Heart left ventricle (tissue), 16 donors: ENCODE measurements around the gene FOXR1. TPM values are rescaled to one million over a fixed set of nuclear protein-coding genes. Genes with fewer than 3 reads are reported as not detected.
"Not testable (repeated sequence)": the region's sequence is repeated elsewhere in the genome, so short reads cannot be mapped to it uniquely, and the experiment has no call there.

Source experiments
- ATAC-seq, 4 donors: fragments of 200-7000 bp; cut with Tn5 transposase; one replicate each; pipeline ENCODE4 v1.9.1; 2020 to 2022; ENCODE audit warnings: moderate library complexity in 4 of 4, mild to moderate bottlenecking in 3 of 4, moderate number of reproducible peaks in 1 of 4
- DNase-seq, 5 donors: peaks; one replicate each; pipeline ENCODE4 v3.0.0-alpha.2; 2020
- H3K27ac ChIP-seq, 12 donors: fragments of 200-600 bp; sonication (generic) in 4 of 12; one replicate each; pipeline versions ENCODE4 v1.5.0 to v1.8.0; 2016 to 2022; ENCODE audit warnings: mild to moderate bottlenecking in 2 of 12
- H3K27me3 ChIP-seq, 9 donors: fragments of 200-600 bp; sonication (generic) in 2 of 9; one replicate each; pipeline versions ENCODE4 v1.5.1 to v1.8.0; 2016 to 2022; ENCODE audit warnings: mild to moderate bottlenecking in 3 of 9
- H3K36me3 ChIP-seq, 9 donors: fragments of 200-600 bp; sonication (generic) in 2 of 9; one replicate each; pipeline versions ENCODE4 v1.5.0 to v1.8.0; 2018 to 2022; ENCODE audit warnings: mild to moderate bottlenecking in 2 of 9
- H3K4me1 ChIP-seq, 12 donors: fragments of 200-600 bp; sonication (generic) in 4 of 12; one replicate each; pipeline versions ENCODE4 v1.5.0 to v1.8.0; 2016 to 2022; ENCODE audit warnings: mild to moderate bottlenecking in 3 of 12
- H3K4me3 ChIP-seq, 12 donors: fragments of 200-600 bp; sonication (generic) in 4 of 12; one replicate each; pipeline versions ENCODE4 v1.5.0 to v1.8.0; 2017 to 2022; ENCODE audit warnings: mild to moderate bottlenecking in 9 of 12, moderate library complexity in 4 of 12
- H3K9me3 ChIP-seq, 12 donors: fragments of 200-600 bp; sonication (generic) in 4 of 12; one replicate each; pipeline versions ENCODE4 v1.5.0 to v1.8.0; 2016 to 2022; ENCODE audit warnings: mild to moderate bottlenecking in 1 of 12
- POLR2A ChIP-seq, 2 donors: fragments of 450-650 bp; IDR thresholded peaks; one replicate each; pipeline ENCODE4 v1.6.1; 2017; ENCODE audit warnings: antibody characterized with exemption in 2 of 2, mild to moderate bottlenecking in 2 of 2, moderate library complexity in 2 of 2
- WGBS, 4 donors: extraction: QIAGEN DNeasy Blood & Tissue Kit in 2 of 4; methylation state at CpG; one replicate each; pipeline versions ENCODE4 v1.1.5 to v1.1.7; 2013 to 2018; 5-methylcytosine and 5-hydroxymethylcytosine counted together
- intact Hi-C, 10 donors: fragments of 100-400 bp; cut with DNase I; formaldehyde crosslinking; loops; one replicate each; pipeline versions ENCODE4 v1.11.1 to v1.14.2; 2022
- polyA plus RNA-seq, 2 donors: library from polyadenylated mRNA; stranded (reverse); fragments of 200-250 nt; gene quantifications; one replicate each; pipeline ENCODE4 v1.2.3, GENCODE V29; 2013
- total RNA-seq, 9 donors: library from RNA; depleted of rRNA in 2 of 9; stranded (reverse); fragments of >200 nt in 2 of 9; fragmentation: NEBNext Ultra II Directional in 3 of 9; extraction: Animal tissue kit (Norgen Biotek cat#: 25700) in 3 of 9; gene quantifications; one replicate each; pipeline versions ENCODE4 v1.1.0 to v1.2.4, GENCODE V29; 2016 to 2023
- TF ChIP-seq, protein P1 (sequence below), 12 donors: fragments of 200-600 bp; sonication (generic) in 4 of 12; IDR thresholded peaks; one replicate each; pipeline versions ENCODE4 v1.5.0 to v1.8.0; 2018 to 2022; ENCODE audit warnings: antibody characterized with exemption in 12 of 12, mild to moderate bottlenecking in 5 of 12
- donor health status: ischemic (EF 13 %, LVEDD 7.1; RV severe dilation, severe dysfunction).
- donor health status: healthy with polysubstance abuse.
- donor health status: DM: no; HTN: yes; CAD: no.
- donor health status: DM: no; HTN: no; CAD: no.
- donor health status: ischemic (EF 25% LVEDD 6.9; RV normal size, moderate dysfunction).
- donor health status: ischemic (EF 25% LVEDD 5.7; RV mildly dilated, moderate dysfunction).
- donor health status: healthy.
- donor health status: DM: yes; HTN: yes; CAD: no.
- donor health status: ischemic (EF 35%, LVEDD 5.7; RV mildly dilated, moderate dysfunction).
- donor health status: nonischemic (EF 11% LVEDD 7.7; RV severe dilation, severe dysfunction).
- donor health status: DM: yes; HTN: yes; CAD: no.
- donor health status: PGD.
- donor health status: ischemic (EF 29% LVEDD 5.4; RV normal size, mild dysfunction).
- donor health status: nonischemic (EF 23%, LVEDD 6.1; RV moderate dilation, normal function).

The FOXR1 gene
- total and polyA plus RNA-seq, 11 donors: not detected

DNA sequence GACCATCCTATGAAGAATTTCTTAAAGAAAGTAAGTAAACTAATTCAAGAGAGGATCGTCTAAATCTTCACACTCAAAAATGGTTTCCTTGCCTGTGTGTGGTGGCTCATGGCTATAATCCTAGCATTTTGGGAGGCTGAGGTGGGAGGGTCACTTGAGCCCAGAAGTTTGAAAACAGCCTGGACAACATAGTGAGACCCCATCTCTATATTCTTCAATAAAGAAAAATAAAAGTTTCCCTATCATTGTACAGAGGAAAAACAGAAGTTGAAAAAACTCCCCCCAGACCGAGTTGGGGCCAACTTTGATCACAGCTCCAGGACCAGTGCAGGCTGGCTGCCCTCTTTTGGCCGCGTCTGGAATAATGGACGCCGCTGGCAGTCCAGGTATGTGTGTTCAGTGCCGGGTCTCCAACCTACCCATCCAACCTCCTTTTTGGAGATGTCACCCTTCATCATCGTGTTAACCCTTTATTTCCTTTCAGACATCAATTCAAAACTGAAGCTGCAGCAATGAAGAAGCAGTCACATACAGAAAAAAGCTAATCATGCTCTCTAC lies 43.6 kb downstream of the FOXR1 start:
- ATAC-seq (no peak), DNase-seq (no peak)
- Histone ChIP-seq H3K27me3 (no peaks in the 10 kb centered on the region), H3K9me3 (no peaks in the 10 kb centered on the region), H3K4me1 (peaks cover 7 to 36% (median 26%) of the 10 kb centered on the region in 12 donors), H3K36me3 (peaks cover 0 to 70% (median 67%) of the 10 kb centered on the region in 9 donors), H3K27ac (no peak overlapping the region), H3K4me3 (no peak overlapping the region)
- 59 to 69% (median 68%) methylated on average over 8 of the region's 8 CpGs for WGBS, 4 donors
- TF ChIP-seq POLR2A (IDR thresholded peaks at IDR 0.05): no peak
- TF ChIP-seq, protein P1, sequence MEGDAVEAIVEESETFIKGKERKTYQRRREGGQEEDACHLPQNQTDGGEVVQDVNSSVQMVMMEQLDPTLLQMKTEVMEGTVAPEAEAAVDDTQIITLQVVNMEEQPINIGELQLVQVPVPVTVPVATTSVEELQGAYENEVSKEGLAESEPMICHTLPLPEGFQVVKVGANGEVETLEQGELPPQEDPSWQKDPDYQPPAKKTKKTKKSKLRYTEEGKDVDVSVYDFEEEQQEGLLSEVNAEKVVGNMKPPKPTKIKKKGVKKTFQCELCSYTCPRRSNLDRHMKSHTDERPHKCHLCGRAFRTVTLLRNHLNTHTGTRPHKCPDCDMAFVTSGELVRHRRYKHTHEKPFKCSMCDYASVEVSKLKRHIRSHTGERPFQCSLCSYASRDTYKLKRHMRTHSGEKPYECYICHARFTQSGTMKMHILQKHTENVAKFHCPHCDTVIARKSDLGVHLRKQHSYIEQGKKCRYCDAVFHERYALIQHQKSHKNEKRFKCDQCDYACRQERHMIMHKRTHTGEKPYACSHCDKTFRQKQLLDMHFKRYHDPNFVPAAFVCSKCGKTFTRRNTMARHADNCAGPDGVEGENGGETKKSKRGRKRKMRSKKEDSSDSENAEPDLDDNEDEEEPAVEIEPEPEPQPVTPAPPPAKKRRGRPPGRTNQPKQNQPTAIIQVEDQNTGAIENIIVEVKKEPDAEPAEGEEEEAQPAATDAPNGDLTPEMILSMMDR (IDR thresholded peaks at IDR 0.05): peak in 1 of 12 donors; percentile 19
- intact Hi-C loops: no loop called here

DNA sequence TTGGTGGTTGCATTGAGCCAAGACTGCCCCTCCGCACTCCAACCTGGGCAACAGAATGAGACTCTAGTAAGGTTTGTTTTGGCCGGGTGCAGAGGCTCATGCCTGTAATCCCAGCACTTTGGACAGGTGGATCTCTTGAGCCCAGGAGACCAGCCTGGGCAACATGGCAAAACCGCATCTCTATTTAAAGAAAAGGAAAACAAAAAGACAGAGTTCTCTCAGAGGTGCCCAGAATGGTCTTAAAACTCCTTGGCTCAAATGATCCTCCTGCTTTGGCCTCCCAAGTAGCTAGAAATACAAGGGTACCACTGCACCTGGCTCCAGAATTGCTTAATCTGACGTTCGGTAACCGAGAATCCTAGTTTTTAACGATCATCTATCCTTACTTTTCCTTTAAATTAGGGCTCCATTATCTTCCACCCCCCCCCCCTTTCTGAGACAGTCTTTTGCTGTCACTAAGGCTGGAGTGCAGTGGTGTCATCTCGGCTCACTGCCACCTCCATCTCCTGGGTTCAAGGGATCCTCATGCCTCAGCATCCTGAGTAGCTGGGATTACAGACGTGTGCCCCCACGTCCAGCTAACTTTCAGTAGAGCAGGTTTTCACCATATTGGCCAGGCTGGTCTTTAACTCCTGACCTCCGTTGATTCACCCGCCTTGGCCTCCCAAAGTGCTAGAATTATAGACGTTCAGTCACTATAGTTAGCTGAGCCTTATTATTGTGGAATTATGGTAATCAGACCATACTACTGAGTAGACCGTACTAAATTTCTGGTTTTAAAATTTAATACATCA lies 44.9 kb downstream of the FOXR1 start:
- ATAC-seq (no peak), DNase-seq (no peak)
- TF ChIP-seq, protein P1 (IDR thresholded peaks at IDR 0.05): no peak
- no peak for TF ChIP-seq POLR2A (IDR thresholded peaks at IDR 0.05)
- Histone ChIP-seq H3K27me3 (no peaks in the 10 kb centered on the region), H3K4me1 (peaks cover 9 to 47% (median 37%) of the 10 kb centered on the region in 12 donors), H3K36me3 (peaks cover 0 to 67% (median 60%) of the 10 kb centered on the region in 9 donors), H3K4me3 (peak overlapping the region in 5 of 12 donors; percentile 78 to 98 (median 84)), H3K27ac (peak overlapping the region in 1 of 12 donors; percentile 94), H3K9me3 (no peaks in the 10 kb centered on the region)
- WGBS, 4 donors: 75 to 81% (median 78%) methylated on average over 14 of the region's 14 CpGs
- intact Hi-C loops: no loop called here

DNA sequence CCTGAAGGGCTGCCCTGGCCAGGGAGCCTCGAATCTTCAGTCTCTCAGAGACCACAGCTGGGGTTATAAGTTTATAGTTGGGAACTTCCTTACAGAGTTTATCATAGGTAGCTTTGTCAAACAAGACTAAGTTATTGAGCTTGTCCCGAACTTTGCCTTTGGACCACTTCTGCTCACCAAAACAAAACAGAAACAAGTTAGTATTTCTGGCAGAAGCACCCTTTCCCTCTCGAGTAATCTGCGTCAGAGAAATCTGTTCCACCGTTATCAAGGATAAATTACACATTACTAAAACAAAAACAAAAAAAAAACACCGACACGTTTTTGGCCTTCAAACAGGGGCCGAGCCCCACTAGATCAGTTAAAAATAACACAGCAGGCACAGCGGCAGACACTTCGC lies 45.8 kb downstream of the FOXR1 start:
- ATAC-seq, H3K9me3 ChIP-seq, intact Hi-C loops, H3K27me3 ChIP-seq, DNase-seq: not testable (repeated sequence)
- peaks cover 0 to 69% (median 60%) of the 10 kb centered on the region in 9 donors for H3K36me3 ChIP-seq
- H3K27ac ChIP-seq: peak overlapping the region in 11 of 12 donors; percentile 89 to 97 (median 94)
- peaks cover 9 to 51% (median 35%) of the 10 kb centered on the region in 12 donors for H3K4me1 ChIP-seq
- 3 to 5% (median 4%) methylated on average over 10 of the region's 10 CpGs for WGBS, 4 donors
- peak overlapping the region; percentile 74 to 98 (median 86) for H3K4me3 ChIP-seq

DNA sequence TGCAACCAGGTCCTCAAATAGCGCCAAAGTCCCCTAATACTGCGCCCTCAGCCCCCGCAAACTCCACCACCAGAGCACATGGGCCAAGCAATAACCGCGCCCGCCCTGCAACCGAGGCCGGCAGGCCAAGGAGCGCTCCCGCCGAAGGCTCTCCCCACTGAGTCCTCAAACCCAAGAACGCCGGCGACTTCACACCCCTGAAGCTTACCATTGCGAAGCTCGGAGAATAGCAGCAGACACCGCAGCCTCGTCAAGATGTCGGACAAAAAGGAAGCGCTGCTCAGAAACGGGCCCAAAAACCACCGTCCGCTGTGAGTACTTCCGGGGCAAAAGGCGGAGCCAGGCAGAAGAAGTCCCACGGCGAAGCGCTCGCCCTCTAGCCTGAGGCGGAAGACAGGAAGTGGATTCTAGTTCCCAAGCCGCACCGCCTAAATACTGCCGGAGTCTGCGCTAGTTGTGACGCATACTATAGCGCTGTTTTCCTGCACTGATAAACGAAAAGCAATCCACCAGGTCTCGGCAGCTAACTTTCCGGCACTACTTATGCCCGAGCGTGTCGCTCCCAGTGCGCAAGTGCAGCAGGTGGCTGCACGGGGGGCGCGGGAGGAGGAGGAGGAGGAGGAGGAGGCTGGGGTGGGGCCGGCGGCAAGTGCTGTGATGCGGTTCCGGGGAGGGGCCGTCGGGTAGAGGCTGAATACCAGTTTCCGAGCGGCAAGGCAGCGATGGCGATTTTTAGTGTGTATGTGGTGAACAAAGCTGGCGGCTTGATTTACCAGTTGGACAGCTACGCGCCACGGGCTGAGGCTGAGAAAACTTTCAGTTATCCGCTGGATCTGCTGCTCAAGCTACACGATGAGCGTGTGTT lies 46.7 kb downstream of the FOXR1 start, which contains the start of the genes RPS25 and TRAPPC4:
Gene RPS25, minus strand, starts transcription at position 270 of the 865 bp plus-strand sequence. Its CDS starts 59 bp downstream, at position 211.
Gene TRAPPC4, plus strand, starts transcription at position 693 of the 865 bp plus-strand sequence. Its CDS starts 30 bp downstream, at position 723.
- peaks cover 9 to 54% (median 35%) of the 10 kb centered on the region in 12 donors for H3K4me1 ChIP-seq
- no peaks in the 10 kb centered on the region for H3K9me3 ChIP-seq
- intact Hi-C loops: loop anchor here in 1 of 10 donors (2.0 kb wide), 1 partner anchor 20 kb away; the partner anchor contains the start of gene CENATAC

More for the DNA sequence above, 46.7 kb downstream of the FOXR1 start, which contains the start of the genes RPS25 and TRAPPC4:
- Histone ChIP-seq H3K27ac (peak within 1 kb of the TSS; percentile 60 to 97 (median 94)), H3K4me3 (peak within 1 kb of the TSS; percentile 74 to 98 (median 86)), H3K36me3 (peaks cover 0 to 68% (median 61%) of the 10 kb centered on the region in 9 donors), H3K27me3 (no peaks in the 10 kb centered on the region)
- ATAC-seq (peak; percentile 95 to 97 (median 96)), DNase-seq (peak; percentile 96 to 97 (median 96))
- peak in 1 of 2 donors; percentile 38 for TF ChIP-seq POLR2A (IDR thresholded peaks at IDR 0.05)
- TF ChIP-seq, protein P1 (IDR thresholded peaks at IDR 0.05): peak in 4 of 12 donors; percentile 8 to 38 (median 16)
- WGBS, 4 donors: 0 to 1% (median 0%) methylated on average over 40 to 63 of the region's 63 CpGs
